Hair follicle dermal papilla cell (primary cell): ENCODE measurements around the gene BIN1. TPM values are rescaled to one million over a fixed set of nuclear protein-coding genes. Genes with fewer than 3 reads are reported as not detected.

Experiments used
- small RNA-seq: library from RNA; depleted of rRNA; stranded (forward); fragments of <200 nt; gene quantifications from one replicate; pipeline ENCODE3, GENCODE V24; 2012
- total RNA-seq: library from RNA; depleted of rRNA; stranded (reverse); fragments of >200 nt; gene quantifications from 2 replicates; pipeline ENCODE4 v1.2.3, GENCODE V29; 2012

The BIN1 gene, protein sequence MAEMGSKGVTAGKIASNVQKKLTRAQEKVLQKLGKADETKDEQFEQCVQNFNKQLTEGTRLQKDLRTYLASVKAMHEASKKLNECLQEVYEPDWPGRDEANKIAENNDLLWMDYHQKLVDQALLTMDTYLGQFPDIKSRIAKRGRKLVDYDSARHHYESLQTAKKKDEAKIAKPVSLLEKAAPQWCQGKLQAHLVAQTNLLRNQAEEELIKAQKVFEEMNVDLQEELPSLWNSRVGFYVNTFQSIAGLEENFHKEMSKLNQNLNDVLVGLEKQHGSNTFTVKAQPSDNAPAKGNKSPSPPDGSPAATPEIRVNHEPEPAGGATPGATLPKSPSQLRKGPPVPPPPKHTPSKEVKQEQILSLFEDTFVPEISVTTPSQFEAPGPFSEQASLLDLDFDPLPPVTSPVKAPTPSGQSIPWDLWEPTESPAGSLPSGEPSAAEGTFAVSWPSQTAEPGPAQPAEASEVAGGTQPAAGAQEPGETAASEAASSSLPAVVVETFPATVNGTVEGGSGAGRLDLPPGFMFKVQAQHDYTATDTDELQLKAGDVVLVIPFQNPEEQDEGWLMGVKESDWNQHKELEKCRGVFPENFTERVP
- 49.1 and 61.7 TPM in 2 replicates for total RNA-seq

DNA sequence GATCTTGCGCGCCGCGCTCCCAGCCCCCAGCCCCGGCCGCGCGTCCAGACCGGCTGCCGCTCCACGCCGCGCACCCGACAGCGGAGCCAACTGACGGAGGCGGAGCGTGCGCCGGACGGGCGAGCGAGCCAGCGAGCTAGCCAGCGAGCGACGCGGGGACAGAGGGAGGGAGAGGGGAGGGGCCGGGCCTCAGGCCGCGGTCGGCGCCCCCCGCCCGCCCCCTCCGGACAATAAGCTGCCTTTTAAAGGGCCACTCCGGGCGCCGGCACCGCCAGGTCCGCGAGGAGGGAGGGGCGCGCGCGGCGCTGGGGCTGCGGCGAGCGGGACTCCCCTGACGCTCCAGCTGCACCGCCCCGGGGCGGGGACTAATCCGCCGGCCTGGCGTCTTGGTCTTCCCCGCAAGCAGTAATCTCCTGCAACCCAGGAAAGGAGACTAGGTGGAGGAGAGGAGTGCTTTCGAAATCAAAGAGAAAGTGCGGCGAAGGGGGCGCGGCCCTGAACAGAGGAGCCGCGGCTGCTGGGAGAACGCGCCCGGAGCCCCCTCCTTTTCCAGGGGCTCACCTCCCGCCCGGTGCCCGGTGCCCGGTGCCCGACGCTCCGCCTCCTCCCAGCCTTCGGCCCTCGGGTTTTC is at the start of gene BIN1:
Gene BIN1 (minus strand): TSS at position 164 of the 631 bp plus-strand sequence. CDS start 211 bp downstream, outside the sequence.

Small RNA genes within 50 kb of the gene (small RNA-seq; reads per million reads assigned to genes)
- gene RNU7-182P, result not detected

Other genes starting within 250 kb of the BIN1 start
- gene TEX51, start 208.3 kb downstream of the BIN1 start, total RNA-seq, result not detected in 2 replicates
- 2.9 and 4.2 TPM in 2 replicates for gene CYP27C1, start 113.1 kb upstream of the BIN1 start, total RNA-seq
- gene ERCC3, start 187.0 kb upstream of the BIN1 start, total RNA-seq, result 34.1 and 46.4 TPM in 2 replicates